Stimulated activated CD4-positive, alpha-beta T cell treated with anti-CD3 and anti-CD28 coated beads, Interleukin-12 subunit alpha, Interleukin-12 subunit beta, amount 100 ng/mL, for 24 hours (primary cell): ENCODE measurements around the gene PXDN.
"Not testable (repeated sequence)": the region's sequence is repeated elsewhere in the genome, so short reads cannot be mapped to it uniquely, and the experiment has no call there.

Source experiments
- DNase-seq, 2 experiments: peaks; one replicate each; pipeline ENCODE4 v3.0.0-alpha.2; 2020; ENCODE audit warnings: low read depth in 2 of 2

Gene PXDN

DNA sequence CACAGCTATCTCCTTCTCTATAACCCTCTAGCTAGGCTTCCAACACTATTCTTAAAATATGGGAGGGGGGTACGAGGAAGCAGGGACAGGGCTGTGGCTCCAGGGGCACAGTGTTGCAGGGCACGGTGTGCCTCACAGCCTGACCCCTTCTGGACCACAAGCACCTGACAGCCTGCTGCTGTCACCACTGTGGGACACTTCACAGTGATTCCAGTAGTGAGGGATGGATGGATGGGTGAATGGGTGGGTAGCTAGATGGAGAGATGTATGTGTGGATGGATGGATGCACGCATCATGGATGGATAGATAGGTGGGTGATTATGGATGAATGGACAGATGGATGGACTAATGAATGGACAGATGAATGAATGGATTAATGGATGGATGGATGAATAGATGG is 21.6 kb downstream of the PXDN start:
- no peak for DNase-seq

GRCh38 chr2:1721706-1722646 is 22.3 kb downstream of the PXDN start:
- DNase-seq, result no peak

DNA sequence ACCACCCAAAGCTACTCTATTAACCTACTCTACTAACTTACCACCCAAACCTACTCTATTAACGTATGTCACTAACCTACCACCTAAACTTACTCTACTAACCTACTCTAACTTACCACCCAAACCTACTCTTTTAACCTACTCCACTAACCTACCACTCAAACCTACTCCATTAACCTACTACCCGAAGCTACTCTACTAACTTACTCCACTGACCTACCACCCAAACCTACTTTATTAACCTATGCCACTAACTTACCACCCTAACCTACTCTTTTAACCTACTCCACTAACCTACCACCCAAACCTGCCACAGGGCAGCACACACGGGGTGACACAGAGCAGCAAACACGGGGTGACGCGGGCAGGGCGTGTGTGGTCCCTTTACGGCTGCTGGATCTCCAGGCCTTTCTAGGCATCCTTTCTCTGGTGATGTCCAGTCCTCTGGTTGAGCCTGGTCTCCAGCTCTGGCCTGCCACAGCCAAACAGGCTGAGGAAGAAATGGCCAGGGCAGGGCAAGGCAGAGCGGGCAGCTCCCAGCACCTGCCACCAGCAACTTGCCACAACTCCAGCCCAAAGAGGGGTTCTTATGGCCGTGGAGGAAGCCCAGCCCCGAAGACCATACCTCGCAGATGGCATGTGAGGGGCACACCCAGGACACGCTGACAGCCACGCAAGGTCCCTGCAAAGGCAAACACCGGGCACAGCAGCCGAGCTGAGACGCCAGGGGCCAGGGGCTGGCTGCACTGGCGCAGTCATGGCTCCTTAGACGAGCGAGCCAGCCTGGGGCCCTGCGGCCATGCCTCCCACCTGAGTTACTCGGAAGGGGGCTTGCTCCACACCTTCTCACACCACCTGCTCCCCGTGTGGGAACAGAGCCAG is 25.7 kb downstream of the PXDN start:
- DNase-seq, result no peak

DNA sequence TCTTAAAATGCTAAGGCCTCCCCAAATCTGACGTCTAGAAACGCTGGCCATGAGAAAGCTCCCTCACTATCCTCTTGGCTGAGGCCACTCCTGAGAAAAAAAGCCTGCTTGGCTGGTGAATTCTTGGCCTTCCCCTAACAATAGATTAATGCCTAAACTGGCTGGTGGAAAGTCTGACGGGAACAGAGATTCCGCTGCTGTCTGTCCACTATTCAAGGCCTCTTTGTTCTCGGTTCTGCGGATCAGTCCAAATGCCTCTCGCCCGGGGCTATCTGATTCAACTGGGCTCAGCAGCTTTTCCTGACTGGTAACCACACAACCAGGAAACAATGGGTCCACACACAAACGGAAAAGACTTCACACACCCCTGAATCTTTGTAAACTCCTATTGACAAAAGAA is 27.2 kb downstream of the PXDN start:
- no peak for DNase-seq

- DNase-seq, result no peak
These were observed 27.9 kb downstream of the PXDN start for GRCh38 chr2:1716441-1716840.

DNA sequence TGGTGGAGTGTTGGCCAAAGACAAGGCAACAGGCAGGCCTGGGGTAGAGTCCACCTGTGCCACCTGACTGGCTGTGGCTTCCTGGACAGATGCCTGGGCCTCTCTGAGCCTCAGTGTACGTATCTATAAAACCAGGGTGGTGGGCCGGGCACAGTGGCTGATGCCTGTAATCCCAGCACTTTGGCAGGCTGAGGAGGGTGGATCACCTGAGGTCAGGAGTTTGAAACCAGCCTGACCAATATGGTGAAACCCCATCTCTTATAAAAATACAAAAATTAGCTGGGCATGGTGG is 28.4 kb downstream of the PXDN start:
- DNase-seq, result not testable (repeated sequence)

GRCh38 chr2:1715184-1716013 is 28.9 kb downstream of the PXDN start:
- no peak for DNase-seq

DNA sequence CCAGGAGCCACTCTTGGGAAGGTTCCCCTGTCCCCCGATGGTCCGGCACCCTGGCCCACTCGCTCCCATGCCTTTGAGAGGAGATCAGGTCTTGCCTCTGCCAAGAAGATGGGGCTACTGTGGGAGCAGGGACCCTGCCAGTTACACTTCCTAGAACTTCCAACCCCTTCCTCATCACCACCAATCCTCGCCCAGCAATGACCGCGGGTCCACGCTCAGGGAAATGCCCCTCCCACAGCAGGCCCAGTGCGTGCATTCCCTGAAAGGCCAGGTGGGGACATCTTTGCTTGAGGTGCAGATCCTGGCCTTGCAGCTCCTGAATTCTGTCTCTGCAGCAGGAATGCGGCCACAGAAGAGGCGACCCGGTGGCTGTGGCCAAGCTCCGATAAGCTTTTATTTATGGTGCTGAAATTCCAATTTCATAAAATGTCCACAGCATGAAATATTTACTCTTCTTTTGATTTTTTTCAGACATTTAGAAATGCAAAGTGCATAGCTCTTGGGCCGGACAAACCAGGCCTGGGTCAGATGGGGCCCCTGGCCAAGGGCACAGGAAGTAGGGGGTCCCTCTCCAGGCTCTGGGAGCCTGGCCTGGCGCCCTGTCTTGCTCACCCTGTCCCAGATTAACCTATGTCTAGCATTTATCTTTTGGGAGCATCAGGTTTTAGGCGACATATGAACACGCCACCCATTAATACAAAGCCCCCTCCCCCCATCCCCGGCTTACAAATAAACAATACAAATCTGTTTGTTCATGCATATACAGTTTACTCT is 29.8 kb downstream of the PXDN start:
- no peak for DNase-seq

- no peak for DNase-seq
These were observed 30.5 kb downstream of the PXDN start for GRCh38 chr2:1713839-1714236.

GRCh38 chr2:1713142-1713838 is 31.0 kb downstream of the PXDN start:
- no peak for DNase-seq

DNA sequence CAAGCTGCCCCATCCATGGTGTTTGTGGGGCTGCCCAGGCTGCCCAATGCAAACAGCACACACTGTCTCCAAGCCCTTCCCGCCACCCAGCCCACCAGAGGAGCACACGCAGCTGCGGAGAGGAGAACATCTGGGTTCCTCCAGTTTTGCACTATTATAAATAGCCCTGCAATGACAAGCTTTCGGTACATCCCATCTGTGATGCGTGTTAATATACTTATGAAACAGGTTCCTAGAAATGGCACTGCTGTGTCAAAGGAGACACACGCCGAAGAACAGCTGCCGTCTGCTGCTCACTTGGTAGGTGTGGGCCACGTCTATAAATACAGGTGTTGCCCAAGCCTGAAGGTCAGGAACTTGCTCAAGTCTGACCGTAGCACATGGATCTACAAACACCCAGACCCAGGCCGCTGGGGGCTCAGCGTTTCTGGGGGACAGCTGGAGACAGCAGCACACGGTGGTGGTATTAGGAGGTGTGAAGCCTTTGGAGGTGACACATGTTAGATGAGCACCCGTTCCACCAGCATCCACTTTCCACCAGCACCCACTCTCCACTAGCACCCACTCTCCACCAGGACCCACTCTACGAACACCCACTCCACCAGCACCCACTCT is 34.3 kb downstream of the PXDN start:
- DNase-seq, result no peak

- DNase-seq, result no peak
These were observed 35.0 kb downstream of the PXDN start for GRCh38 chr2:1709335-1709605.

GRCh38 chr2:1708476-1709334 is 35.6 kb downstream of the PXDN start:
- DNase-seq, result no peak

DNA sequence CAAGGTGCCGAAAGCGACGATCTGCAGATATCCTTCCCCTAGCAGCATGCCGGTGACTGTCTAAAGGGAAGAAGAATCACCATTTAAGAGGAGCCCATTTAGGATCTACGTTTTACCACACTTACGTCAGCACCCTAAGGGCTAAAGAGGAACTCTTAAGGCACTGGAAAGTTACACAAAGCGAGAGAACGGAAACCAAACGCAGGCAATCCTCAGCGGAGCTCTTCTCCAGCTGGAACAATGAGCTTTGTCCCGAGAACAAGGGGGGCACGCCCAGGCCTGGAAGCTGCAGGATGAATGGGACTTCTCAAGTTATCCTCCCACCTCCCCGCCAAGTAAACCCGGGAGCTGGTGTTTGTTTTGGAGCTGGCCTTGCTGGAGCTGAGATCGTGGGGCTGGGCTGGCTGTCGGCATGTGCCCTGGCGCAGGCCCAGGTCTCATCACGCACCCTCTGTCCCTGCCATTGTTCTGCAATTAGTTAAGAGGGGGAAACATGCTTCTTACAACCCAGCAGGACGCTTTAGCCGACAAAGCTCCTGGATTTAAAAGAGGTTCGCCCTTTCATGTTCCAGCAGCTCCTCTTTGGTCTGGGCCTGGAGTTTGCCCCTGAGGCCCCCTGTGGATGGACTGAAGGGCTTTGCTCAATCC is 36.4 kb downstream of the PXDN start:
- no peak for DNase-seq

DNA sequence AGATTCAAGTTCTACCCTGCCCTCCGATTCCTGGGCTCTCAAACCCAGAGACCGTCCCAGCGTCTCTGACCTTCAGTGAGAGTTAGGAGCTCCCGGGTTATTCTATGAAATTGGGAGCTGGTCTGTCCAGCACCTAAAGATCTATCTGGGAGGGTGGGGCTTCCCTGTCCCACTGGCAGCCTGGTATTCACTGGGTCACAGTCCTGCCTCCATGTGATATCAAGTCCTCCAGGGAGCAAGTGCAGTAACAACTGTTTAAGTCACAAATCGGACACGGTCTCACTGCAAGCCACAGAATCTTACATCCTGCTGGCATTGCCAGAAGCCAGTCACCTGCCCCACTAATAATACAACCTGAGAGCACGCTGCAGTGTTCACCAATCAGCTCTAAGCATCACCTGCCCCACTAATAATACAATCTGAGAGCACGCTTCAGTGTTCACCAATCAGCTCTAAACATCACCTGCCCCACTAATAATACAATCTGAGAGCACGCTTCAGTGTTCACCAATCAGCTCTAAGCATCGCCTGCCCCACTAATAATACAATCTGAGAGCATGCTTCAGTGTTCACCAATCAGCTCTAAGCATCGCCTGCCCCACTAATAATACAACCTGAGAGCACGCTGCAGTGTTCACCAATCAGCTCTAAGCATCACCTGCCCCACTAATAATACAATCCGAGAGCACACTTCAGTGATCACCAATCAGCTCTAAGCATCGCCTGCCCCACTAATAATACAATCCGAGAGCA is 38.0 kb downstream of the PXDN start:
- not testable (repeated sequence) for DNase-seq

DNA sequence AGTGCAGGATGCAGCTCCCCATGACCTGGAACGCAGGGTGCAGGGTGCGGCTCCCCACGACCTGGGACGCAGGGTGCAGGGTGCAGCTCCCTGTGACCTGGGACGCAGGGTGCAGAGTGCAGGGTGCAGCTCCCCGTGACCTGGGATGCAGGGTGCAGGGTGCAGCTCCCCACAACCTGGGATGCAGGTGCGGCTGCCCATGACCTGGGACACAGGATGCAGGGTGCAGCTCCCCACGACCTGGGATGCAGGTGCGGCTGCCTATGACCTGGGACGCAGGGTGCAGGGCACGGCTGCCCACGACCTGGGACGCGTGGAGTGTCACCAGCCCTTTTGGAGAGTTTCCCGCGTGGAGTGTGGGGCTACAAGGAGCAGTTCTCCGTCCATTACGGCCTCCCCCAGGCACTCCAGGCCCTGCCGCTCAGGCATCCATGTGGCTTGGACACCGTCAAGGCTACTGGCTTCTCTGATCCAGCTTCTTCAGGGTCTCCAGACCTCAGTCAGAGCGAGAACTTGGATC is 38.7 kb downstream of the PXDN start:
- DNase-seq, result no peak

- DNase-seq, result no peak
These were observed 39.4 kb downstream of the PXDN start for GRCh38 chr2:1704631-1705556.
